CD8-positive, alpha-beta memory T cell (primary cell): Measurements from ENCODE around the gene DDX25. TPM values are rescaled to one million over a fixed set of nuclear protein-coding genes. Genes with fewer than 3 reads are reported as not detected.

Experiments
- CTCF ChIA-PET: fragments of 350-600 bp; sonication (Branson Sonifier 250); formaldehyde crosslinking; loops from one replicate; lab custom pipeline; 2021; ENCODE audit warnings: antibody characterized with exemption; lab: Charles Lee
- POLR2A ChIA-PET: fragments of 350-600 bp; sonication (Branson Sonifier 250); formaldehyde crosslinking; loops from one replicate; lab custom pipeline; 2021; ENCODE audit warnings: antibody characterized with exemption; lab: Charles Lee
- DNase-seq, 5 donors: peaks; one replicate each; pipeline versions ENCODE4 v3.0.0 to v3.0.0-alpha.2; 2020 to 2022; ENCODE audit warnings: mixed read lengths in 1 of 5
- H3K27ac ChIP-seq: one replicate; pipeline ENCODE4 v1.7.0; 2013; ENCODE audit warnings: low read depth, mild to moderate bottlenecking, low read length, moderate library complexity
- H3K27me3 ChIP-seq: 2 replicates; pipeline ENCODE4 v1.7.0; 2013; ENCODE audit warnings: low read length, mild to moderate bottlenecking; ENCODE audit not compliant: insufficient read depth, poor library complexity, severe bottlenecking
- H3K36me3 ChIP-seq: 2 replicates; pipeline ENCODE4 v1.7.0; 2013; ENCODE audit warnings: mild to moderate bottlenecking, low read length, moderate library complexity; ENCODE audit not compliant: insufficient read depth
- H3K4me1 ChIP-seq: 2 replicates; pipeline ENCODE4 v1.7.0; 2013; ENCODE audit warnings: mild to moderate bottlenecking, low read length, moderate library complexity; ENCODE audit not compliant: insufficient read depth
- H3K4me3 ChIP-seq: 2 replicates; pipeline ENCODE4 v1.7.0; 2013; ENCODE audit warnings: mild to moderate bottlenecking, low read length
- H3K9me3 ChIP-seq: 2 replicates; pipeline ENCODE4 v1.7.0; 2013; ENCODE audit warnings: mild to moderate bottlenecking, low read length
- H3K27ac Mint-ChIP-seq, 8 donors: one replicate each; pipeline ENCODE4 v1.8.0; 2020 to 2021; ENCODE audit warnings: mixed read lengths in 8 of 8, mild to moderate bottlenecking in 6 of 8, inconsistent platforms in 3 of 8, moderate library complexity in 3 of 8
- H3K27me3 Mint-ChIP-seq, 2 donors: one replicate each; pipeline ENCODE4 v1.8.0; 2020 to 2021; ENCODE audit warnings: mixed read lengths in 2 of 2, mild to moderate bottlenecking in 1 of 2, moderate library complexity in 1 of 2
- H3K36me3 Mint-ChIP-seq, 3 donors: one replicate each; pipeline ENCODE4 v1.8.0; 2020 to 2021; ENCODE audit warnings: mixed read lengths in 3 of 3, inconsistent platforms in 1 of 3, mild to moderate bottlenecking in 1 of 3
- H3K4me1 Mint-ChIP-seq, 3 donors: one replicate each; pipeline ENCODE4 v1.8.0; 2020 to 2021; ENCODE audit warnings: mixed read lengths in 3 of 3, inconsistent platforms in 1 of 3, mild to moderate bottlenecking in 1 of 3
- H3K4me3 Mint-ChIP-seq, 7 donors: one replicate each; pipeline ENCODE4 v1.8.0; 2020 to 2021; ENCODE audit warnings: mixed read lengths in 7 of 7, mild to moderate bottlenecking in 6 of 7, moderate library complexity in 4 of 7, inconsistent platforms in 2 of 7
- H3K9me3 Mint-ChIP-seq, 5 donors: one replicate each; pipeline ENCODE4 v1.8.0; 2020 to 2022; ENCODE audit warnings: mixed read lengths in 5 of 5, mild to moderate bottlenecking in 3 of 5, moderate library complexity in 2 of 5, inconsistent platforms in 1 of 5
- polyA plus RNA-seq: library from polyadenylated mRNA; unstranded; fragments of 300-500 nt; fragmentation: Illumina TruSeq; gene quantifications from one replicate; pipeline ENCODE4 v1.2.3, GENCODE V29; 2021
- total RNA-seq, 2 experiments: library from RNA; stranded (reverse); gene quantifications; one replicate each; pipeline ENCODE4 v1.2.3, GENCODE V29; 2021

The DDX25 gene
- total and polyA plus RNA-seq, 3 experiments from 2014 or later = 0.46 TPM; not detected in 2

DNA sequence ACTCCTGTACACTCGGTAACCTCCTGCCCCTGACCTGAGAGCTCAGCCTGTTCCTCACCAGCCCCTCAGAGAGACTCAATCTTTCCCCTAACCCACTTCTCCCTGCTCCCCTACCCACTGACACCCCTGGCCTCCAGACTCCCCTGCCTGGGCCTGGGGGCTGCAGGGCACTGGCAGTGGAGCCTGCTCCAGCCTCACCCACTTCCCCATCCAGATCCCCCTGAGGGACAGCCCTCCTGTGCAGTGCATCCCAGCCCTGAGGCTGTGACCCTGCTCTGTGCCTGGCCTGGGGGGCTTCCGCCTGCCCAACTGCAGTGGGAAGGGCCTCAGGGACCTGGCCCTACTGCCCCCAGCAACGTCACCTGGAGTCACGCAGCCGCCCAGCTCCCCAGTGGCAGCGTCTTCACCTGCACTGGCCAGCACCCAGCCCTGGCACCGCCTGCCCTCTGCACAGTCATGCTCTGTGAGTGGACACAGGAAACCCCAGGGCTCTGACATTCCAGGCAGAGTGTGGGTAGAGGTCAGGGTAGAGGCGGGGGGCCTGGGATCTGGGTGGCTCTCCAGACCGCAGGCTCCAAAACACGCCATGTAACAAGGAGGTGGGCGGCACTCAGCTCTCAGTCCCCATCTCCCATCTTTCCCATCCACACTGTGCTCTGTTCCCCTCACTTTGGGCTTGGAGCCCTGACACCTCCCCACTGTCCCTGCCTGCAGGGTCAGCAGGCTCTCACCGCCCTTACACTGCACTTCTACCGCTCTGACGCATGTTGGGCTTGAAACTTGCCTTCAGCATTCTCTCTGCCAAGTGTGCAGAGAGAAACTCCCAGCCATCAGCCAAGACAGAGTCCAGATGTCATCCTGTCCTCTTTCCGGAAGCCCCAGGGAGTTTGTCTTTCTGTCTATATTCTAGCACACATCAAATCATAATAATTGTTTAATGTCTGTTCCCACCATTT is 46.7 kb downstream of the DDX25 start:
- Mint-ChIP-seq H3K9me3 (no peaks in the 10 kb centered on the region), H3K27ac (no peak overlapping the region), H3K4me3 (no peak overlapping the region), H3K4me1 (no peaks in the 10 kb centered on the region), H3K36me3 (no peaks in the 10 kb centered on the region), H3K27me3 (peaks cover 3 to 13% of the 10 kb centered on the region in 2 donors)
- Histone ChIP-seq H3K36me3 (no peaks in the 10 kb centered on the region), H3K4me1 (no peaks in the 10 kb centered on the region), H3K9me3 (no peaks in the 10 kb centered on the region), H3K4me3 (no peak overlapping the region), H3K27me3 (no peaks in the 10 kb centered on the region), H3K27ac (no peak overlapping the region)
- POLR2A ChIA-PET = no interaction called here
- DNase-seq = no peak
- CTCF ChIA-PET = no interaction called here

DNA sequence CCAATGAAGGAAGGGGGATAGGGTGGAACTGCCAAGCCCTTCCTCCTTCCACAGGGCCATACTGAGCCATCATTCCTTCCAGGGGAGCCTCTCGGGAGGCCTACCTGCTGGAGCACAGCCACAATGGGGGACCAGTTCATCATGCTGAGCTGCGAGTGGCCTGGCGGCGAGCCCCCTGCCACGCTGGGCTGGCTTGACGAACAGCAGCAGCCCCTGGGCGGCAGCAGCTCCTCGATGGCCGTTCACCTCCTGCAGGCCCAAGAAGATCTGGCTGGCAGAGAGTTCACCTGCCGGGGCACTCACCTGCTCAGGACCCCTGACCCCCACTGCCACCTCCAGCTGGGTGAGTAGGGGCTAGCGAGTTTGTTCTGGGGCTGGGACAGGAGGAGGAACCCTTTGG is 47.4 kb downstream of the DDX25 start:
- Mint-ChIP-seq H3K27ac (no peak overlapping the region), H3K4me3 (no peak overlapping the region), H3K36me3 (no peaks in the 10 kb centered on the region), H3K4me1 (no peaks in the 10 kb centered on the region), H3K9me3 (no peaks in the 10 kb centered on the region), H3K27me3 (peaks cover 5 to 13% of the 10 kb centered on the region in 2 donors)
- Histone ChIP-seq H3K36me3 (no peaks in the 10 kb centered on the region), H3K9me3 (no peaks in the 10 kb centered on the region), H3K27me3 (no peaks in the 10 kb centered on the region), H3K4me1 (no peaks in the 10 kb centered on the region), H3K27ac (no peak overlapping the region), H3K4me3 (no peak overlapping the region)
- ChIA-PET CTCF (no interaction called here), POLR2A (no interaction called here)
- DNase-seq = no peak

DNA sequence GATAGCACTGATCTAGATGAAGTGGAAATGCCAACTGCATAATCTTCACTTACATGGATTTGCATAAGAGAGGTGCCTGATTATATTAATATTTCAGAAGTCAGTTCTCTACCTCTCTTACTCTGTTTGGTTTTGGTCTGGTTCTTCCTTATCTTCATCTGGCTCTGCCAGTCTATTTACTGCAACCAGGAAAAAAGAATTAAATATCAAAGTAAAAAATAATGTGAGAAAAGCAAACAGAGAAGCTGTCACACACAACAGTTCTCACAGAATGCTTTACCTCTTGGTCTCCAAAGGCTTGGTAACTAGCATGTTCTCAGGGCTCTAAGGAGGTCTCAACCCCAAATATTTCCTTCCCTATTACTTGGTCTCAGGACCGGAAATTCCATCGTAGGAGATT is 48.3 kb downstream of the DDX25 start:
- Histone ChIP-seq H3K4me1 (no peaks in the 10 kb centered on the region), H3K9me3 (no peaks in the 10 kb centered on the region), H3K27me3 (no peaks in the 10 kb centered on the region), H3K36me3 (no peaks in the 10 kb centered on the region), H3K4me3 (no peak overlapping the region), H3K27ac (no peak overlapping the region)
- peaks cover under 1 to 2% (median 2%) of the 10 kb centered on the region in 3 donors for H3K4me1 Mint-ChIP-seq
- peaks cover 5 to 8% of the 10 kb centered on the region in 2 donors for H3K27me3 Mint-ChIP-seq
- H3K4me3 Mint-ChIP-seq = no peak overlapping the region
- H3K36me3 Mint-ChIP-seq = no peaks in the 10 kb centered on the region
- ChIA-PET POLR2A (no interaction called here), CTCF (no interaction called here)
- no peak for DNase-seq
- H3K9me3 Mint-ChIP-seq = no peaks in the 10 kb centered on the region
- H3K27ac Mint-ChIP-seq = no peak overlapping the region

DNA sequence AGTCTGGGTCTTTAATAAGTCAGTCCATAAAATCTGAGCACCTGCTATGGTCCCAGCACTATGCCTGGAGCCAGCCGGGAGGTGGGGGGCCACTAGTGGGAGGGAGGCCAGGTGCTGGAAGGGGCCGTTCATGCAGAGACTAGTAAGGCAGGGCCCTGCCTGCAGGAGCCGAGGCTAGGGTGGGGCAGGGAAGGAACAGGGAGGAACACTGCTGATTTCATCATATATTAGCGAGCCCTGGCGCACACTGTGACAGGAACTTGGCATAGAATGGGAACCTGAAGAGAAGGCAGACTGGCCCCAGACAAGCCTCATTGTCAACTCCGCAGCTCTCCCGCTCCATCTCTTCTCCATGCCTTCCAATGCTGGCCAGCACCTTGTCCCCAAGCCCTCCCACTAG is 48.7 kb downstream of the DDX25 start:
- no peaks in the 10 kb centered on the region for H3K9me3 ChIP-seq
- H3K4me3 ChIP-seq = no peak overlapping the region
- Mint-ChIP-seq H3K27me3 (peaks cover 5 to 8% of the 10 kb centered on the region in 2 donors), H3K4me3 (no peak overlapping the region), H3K4me1 (peaks cover 3 to 6% (median 5%) of the 10 kb centered on the region in 3 donors), H3K9me3 (no peaks in the 10 kb centered on the region), H3K27ac (no peak overlapping the region), H3K36me3 (no peaks in the 10 kb centered on the region)
- CTCF ChIA-PET = no interaction called here
- H3K4me1 ChIP-seq = no peaks in the 10 kb centered on the region
- POLR2A ChIA-PET = no interaction called here
- H3K36me3 ChIP-seq = no peaks in the 10 kb centered on the region
- no peaks in the 10 kb centered on the region for H3K27me3 ChIP-seq
- H3K27ac ChIP-seq = no peak overlapping the region
- no peak for DNase-seq

DNA sequence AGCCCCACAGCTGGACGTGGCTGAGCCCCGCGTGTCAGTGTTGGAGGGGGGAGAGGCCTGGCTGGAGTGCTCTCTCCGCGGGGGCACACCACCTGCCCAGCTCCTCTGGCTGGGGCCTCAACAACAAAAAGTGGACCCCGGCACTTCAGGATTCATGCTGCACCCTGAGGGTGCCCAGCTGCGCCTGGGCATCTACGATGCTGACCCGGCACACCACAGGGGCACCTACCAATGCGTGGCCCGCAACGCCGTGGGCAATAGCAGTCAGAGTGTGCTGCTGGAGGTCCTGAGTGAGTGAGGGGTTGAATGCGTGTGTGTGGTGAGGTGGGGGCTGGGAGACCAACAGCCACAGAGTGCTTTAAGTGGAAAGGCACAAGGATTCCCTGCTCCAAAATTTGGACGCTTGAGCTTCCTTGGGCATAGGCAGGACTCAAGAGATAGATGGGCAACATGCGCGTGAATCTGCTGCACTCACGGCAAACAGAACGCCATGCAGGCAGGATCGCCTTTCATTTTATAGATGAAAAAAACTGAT is 49.2 kb downstream of the DDX25 start:
- Histone ChIP-seq H3K4me1 (no peaks in the 10 kb centered on the region), H3K4me3 (no peak overlapping the region), H3K9me3 (no peaks in the 10 kb centered on the region), H3K27me3 (no peaks in the 10 kb centered on the region), H3K36me3 (no peaks in the 10 kb centered on the region), H3K27ac (no peak overlapping the region)
- H3K4me1 Mint-ChIP-seq = peaks cover 3 to 6% (median 5%) of the 10 kb centered on the region in 3 donors
- ChIA-PET POLR2A (no interaction called here), CTCF (no interaction called here)
- no peak for DNase-seq
- no peak overlapping the region for H3K27ac Mint-ChIP-seq
- H3K27me3 Mint-ChIP-seq = peaks cover 5 to 8% of the 10 kb centered on the region in 2 donors
- H3K9me3 Mint-ChIP-seq = no peaks in the 10 kb centered on the region
- H3K4me3 Mint-ChIP-seq = no peak overlapping the region
- H3K36me3 Mint-ChIP-seq = no peaks in the 10 kb centered on the region

DNA sequence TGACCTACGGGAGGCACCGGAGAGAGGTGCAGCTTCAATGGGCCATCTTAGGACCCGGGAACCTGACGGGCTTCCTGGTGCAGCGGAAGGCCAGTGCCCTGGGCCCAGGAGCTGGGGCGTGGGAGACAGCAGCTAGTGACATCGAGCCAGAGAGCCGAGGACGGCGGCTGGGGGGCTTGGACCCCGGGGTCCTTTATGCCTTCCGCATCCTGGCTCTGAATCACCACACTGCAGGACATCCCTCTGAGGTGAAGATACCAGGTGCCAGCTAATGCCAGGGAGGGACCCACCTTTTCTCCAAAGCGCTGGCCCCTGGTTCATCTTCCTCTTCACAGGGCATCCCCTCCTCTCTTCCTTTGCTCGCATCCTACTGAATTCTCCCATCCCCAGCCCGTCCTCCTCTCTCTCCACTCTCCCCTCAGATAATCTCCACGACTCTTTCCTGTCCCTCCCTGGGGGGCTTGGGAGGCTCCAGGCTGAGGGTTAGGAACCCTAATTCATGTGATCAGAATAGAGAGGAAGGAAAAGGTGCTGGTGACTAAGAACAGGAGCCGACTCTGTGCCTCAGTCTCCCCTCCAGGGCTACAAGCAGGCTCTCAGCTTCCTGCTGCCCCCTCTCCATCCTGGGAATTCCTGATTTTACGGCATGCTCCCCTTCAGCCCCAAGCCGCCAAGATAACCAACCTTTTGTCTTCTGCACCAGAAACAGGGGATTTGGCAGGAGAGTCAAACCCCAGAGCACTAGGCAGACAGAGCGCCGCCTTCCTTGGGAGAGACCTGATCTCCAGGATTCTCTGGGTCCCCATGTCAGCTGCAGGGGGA is 50.0 kb downstream of the DDX25 start:
- H3K27me3 Mint-ChIP-seq = peaks cover 5% of the 10 kb centered on the region in 2 donors
- no peaks in the 10 kb centered on the region for H3K9me3 ChIP-seq
- no peak overlapping the region for H3K4me3 Mint-ChIP-seq
- no peaks in the 10 kb centered on the region for H3K36me3 Mint-ChIP-seq
- peaks cover 3 to 6% (median 5%) of the 10 kb centered on the region in 3 donors for H3K4me1 Mint-ChIP-seq
- no peak for DNase-seq
- H3K9me3 Mint-ChIP-seq = no peaks in the 10 kb centered on the region
- no peak overlapping the region for H3K4me3 ChIP-seq
- H3K27me3 ChIP-seq = no peaks in the 10 kb centered on the region
- H3K27ac Mint-ChIP-seq = no peak overlapping the region
- H3K27ac ChIP-seq = no peak overlapping the region
- ChIA-PET CTCF (no interaction called here), POLR2A (no interaction called here)
- no peaks in the 10 kb centered on the region for H3K36me3 ChIP-seq
- H3K4me1 ChIP-seq = no peaks in the 10 kb centered on the region

DNA sequence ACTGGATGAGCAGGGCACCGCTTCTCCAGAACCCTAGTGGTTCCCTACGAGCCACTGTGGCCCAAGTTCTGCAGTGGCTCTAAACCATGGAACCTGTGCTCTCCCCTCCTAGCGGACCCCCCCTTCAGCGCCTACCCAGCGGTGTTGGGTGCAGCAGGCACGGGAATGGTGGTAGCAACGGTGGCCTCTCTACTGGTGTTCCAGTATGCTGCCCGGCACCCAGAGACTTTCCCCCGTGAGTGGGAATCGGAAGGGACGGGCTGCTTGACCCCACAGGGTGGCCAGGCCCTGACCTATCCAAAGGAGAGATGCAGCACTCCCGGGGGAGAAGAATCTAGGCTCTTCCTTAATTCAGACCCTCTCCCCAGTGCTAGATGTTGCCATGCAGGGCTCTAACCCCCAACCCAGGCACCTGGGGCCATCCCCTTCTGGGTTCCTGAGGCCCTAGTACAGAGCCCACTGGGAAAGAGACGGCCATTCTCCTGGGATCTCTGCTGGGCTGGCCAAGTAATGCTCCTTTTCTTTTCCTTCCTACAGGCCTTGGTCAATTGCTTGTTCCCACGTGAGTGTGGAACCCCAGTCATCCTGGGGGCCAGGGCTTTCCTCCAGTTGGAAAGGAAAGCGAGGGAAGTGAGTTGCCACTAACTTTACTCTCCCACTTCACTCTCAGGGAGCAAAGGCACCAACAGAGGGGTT is 50.8 kb downstream of the DDX25 start:
- no peaks in the 10 kb centered on the region for H3K9me3 Mint-ChIP-seq

More for the DNA sequence above, 50.8 kb downstream of the DDX25 start:
- Histone ChIP-seq H3K36me3 (no peaks in the 10 kb centered on the region), H3K27me3 (no peaks in the 10 kb centered on the region), H3K4me3 (no peak overlapping the region), H3K9me3 (no peaks in the 10 kb centered on the region), H3K27ac (no peak overlapping the region), H3K4me1 (no peaks in the 10 kb centered on the region)
- Mint-ChIP-seq H3K36me3 (peaks cover 0 to 2% (median 0%) of the 10 kb centered on the region in 3 donors), H3K27ac (no peak overlapping the region), H3K4me3 (no peak overlapping the region), H3K27me3 (peaks cover 5 to 7% of the 10 kb centered on the region in 2 donors), H3K4me1 (peaks cover 3 to 6% (median 5%) of the 10 kb centered on the region in 3 donors)
- ChIA-PET CTCF (no interaction called here), POLR2A (no interaction called here)
- no peak for DNase-seq
